GM15510 (cell line): ENCODE data around the gene PDF.
A peak's percentile ranks its signal among the peaks of the same experiment; 100 is the strongest.

Experiments
- POLR2A ChIP-seq: IDR thresholded peaks from 3 replicates; pipeline ENCODE4 v1.6.1; 2011; ENCODE audit warnings: borderline replicate concordance; ENCODE audit not compliant: insufficient read length; ENCODE audit errors: extremely low read depth

Gene PDF

DNA sequence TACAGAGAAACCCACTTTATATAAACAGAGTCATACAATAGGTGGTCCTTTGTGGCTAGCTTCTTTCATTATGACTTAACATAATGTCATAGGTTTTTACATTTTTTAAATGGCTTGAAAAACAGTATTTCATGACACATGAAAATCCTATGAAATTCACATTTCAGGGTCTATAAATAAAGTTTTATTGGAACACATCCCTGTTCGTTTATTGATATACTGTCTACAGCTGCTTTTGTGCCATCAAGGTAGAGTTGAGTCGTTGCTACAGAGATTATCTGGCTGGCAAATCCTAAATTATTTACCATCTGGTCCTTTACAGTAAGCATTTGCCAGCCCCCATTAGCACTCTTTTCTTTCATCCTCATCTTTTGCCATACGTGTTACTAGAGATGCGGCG is 16.9 kb downstream of the PDF start:
- TF ChIP-seq POLR2A: no peak

DNA sequence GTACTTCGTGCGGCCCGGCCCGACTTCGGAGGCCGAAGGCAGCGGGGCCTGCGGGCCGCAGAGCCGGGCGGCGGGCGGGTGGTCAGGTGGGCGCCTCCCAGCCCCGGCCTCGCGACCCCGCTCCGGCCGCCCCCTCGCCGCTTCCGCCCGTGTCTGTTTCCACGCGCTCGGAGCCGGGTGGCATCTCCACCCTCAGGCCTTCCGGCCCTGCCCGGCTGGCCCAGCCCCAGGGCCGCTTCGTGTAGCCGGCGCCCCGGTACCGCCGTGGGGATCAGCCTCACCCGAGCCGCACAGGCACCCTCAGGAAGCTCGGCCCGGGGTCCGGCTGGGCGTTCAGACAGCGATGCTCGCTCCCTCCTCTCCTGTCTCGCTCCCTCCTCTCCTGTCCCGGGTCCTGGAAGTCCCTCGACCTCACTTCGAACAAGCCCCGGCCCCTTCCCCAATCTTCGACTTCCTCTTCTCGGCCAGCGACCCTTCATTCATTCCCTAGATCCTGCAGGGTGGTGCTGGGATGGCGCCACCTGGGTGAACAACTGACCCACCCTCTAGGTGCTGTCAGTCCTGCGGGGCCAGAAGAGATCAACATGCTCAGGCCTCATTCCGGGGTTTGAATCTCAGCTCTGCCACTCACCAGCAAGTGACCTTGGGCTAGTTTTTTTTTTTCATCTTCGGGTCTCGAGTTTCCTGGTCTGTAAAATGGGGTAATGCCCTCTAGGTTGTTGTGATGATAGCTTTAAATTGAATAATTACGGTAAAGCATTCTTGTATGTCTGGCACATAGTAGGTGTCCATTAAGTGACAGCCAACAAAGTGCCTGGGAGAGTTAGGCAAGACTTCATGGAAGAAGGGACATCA is 18.6 kb downstream of the PDF start:
- no peak for TF ChIP-seq POLR2A

DNA sequence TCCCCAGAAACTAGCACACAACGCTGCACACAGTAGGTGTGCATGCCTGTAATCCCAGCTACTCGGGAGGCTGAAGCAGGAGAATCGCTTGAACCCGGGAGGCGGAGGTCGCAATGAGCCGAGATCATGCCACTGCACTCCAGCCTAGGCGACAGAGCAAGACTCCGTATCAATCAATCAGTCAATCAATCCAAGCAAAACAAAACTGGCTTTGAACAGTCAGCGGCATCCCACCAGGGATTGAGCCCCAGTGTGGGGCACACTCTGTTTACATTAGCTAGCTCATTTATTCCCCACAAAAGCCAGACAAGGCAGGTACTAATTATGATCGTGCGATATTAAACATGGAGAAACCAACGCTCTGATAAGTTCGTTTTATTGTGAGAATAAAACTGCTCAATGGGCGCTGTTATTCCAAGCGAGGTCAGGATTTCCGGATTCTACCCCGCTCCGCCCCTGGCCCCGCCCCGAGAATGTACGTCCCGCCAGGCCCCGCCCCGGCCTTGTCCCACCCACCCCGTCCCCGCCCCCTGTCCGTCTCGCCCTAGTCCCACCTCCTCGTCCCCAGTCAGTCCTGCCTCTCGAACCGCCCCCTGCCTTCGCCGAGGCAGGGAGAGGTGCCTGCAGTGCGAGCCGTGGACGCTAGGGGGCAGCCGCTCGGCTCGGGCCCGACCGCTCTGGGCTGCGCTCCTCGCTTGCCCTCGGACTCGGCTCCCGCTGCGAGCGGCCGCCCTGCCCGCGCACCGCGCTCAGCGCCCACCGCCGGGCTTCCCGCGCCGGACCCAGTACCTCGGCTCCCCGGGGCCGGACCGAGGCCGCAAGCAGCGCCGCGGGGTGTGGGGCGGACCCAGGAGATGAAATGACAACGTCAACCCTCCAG is 19.5 kb downstream of the PDF start, which contains the start of gene VPS4A:
Gene VPS4A (plus strand): TSS at position 698 of the 880 bp plus-strand sequence. CDS start 162 bp downstream, at position 860.
- peak; percentile 89 for TF ChIP-seq POLR2A

DNA sequence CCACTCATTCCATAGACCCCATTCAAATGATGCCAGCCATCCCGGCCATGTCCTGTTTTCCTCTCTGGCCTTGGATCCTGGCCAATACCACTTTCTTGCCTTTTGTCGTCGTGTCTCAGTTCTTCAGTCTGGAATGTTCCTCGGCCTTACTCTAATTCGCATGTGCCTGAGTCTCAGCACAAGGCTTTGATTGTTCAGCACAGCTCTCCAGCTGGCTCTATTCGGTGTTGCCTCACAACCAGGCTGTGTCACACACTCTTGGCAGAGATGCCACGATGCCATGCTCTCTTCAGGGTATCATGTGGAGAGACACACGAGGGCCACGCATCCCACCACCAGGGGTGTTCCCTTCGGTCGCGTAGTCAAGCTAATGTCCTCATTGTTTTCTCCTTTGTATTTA is 21.1 kb downstream of the PDF start:
- TF ChIP-seq POLR2A: no peak

DNA sequence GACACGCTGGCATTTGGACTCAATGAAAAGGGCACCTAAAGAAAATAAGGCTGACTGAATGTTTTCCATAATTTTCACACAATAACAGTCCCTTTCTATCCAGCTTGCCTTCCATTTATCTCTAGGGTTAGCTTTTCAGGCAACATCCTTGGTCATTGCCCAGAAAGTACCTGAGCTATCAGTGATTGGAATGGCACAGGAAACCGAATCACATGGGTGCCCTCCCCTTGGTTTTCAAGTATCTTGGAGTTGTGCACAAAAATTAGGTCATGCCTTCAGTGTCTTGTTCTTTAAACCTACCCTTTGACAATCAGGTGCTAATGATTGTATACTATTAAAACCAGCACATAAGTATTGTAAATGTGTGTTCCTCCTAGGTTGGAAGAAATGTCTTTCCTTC is 22.5 kb downstream of the PDF start:
- TF ChIP-seq POLR2A: no peak

DNA sequence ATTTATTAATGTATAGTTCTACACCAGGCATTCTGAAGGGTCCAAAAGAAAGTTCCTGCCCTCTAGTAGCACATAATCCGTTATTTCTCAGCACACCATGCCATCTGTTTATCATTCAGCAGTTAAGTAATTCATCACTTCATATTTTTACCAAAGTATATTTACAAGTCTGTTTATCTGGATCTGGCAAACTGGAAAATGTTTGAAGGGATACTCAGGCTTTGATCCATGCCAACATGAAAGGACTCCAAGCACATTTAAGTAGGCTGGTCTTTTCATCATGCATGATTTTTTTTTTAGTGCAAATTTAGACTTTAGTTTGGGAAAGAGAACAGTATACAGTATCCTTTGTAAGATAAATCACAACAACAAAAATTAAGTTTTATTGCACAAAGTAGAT is 23.3 kb downstream of the PDF start:
- TF ChIP-seq POLR2A: no peak

DNA sequence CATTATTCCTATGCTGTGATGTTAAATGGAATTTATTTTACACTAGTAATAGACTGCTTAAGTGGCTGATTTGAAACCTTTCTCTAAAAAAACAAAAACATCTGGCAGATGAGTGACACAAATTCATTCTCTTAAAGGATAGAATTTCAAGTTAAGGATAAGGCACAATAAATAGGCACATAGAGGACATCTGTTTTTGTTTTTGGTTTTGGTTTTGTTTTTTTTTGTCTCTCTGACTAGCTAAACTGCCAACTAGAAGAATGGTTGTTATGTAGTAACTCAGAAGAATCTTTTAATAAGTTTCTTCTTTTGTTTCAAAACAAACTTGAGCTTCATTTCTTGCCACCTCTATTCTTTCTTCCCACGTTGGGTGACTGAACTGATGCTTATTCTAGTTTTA is 24.4 kb downstream of the PDF start:
- no peak for TF ChIP-seq POLR2A

DNA sequence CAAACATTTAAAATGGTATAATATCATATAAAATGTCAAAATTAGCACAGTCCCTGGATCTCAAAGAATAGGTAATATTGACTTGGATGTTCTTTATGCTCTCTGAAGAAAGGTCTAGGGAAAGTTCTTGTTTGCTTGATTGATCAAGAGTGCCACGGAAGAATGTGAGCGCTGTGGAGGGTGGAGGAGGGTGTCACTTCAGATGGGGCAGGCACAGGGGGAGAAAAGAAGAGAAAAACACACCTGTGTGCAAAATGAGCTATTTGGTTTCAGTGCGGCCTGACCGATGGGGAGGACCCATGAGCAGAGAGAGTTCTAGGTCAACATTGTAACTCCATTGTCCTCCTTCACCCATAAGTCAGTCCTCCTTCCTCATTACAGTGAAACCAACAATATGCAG is 28.1 kb downstream of the PDF start:
- no peak for TF ChIP-seq POLR2A

DNA sequence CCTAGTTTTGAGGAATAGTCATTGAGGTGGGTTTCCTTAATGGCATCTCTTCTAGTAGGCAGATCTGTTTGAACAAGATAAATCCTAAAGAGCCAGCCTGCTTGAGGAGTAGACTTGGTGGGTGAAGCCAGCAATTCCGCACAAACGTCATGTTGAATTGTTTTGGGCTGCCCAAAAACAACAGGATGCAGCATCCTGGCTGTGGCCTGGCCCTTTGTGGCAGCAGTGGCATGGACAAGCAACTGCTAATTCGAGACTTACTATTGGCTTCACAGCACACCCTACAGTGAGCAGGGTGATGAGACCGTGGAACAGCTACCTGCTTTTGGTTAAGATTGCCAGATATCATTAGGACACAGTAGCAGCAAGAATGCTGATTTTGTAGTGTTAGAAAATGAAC is 28.5 kb downstream of the PDF start:
- TF ChIP-seq POLR2A: no peak

DNA sequence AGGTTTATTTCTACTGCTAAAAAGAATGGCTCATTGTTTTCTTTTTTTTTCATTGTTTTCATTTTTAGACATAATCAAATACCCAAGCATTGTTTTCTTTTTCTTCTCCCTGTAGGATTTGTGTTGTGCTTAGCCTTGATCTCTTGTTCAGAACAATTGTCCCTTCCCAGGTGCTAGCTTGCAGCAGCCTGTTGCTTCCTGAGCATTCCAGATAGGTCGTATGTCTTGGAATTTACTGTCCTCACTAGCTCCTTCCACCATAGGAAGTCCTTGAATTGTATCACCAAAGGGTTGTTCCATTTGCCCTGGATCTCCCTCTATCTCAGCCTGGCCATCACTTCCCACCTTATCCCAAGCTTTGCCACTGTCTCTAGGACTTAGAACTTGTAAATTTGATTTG is 29.2 kb downstream of the PDF start:
- no peak for TF ChIP-seq POLR2A

DNA sequence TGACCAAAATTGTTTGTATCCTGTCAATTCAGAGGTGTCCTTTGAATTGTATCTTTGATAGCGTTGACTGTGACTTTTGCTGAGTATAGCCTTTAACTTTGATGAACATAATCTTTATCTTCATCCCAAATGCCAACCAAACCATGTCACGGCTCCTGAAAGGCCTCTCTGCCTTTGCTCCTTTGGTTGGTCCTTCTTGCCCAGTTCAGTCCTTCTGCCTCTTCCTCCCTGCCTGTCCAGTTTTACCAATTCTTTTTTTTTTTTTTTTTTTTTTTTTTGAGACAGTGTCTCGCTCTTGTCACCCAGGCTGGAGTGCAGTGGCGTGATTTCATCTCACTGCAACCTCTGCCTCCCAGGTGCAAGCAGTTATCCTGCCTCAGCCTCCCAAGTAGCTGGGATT is 32.1 kb downstream of the PDF start:
- no peak for TF ChIP-seq POLR2A

DNA sequence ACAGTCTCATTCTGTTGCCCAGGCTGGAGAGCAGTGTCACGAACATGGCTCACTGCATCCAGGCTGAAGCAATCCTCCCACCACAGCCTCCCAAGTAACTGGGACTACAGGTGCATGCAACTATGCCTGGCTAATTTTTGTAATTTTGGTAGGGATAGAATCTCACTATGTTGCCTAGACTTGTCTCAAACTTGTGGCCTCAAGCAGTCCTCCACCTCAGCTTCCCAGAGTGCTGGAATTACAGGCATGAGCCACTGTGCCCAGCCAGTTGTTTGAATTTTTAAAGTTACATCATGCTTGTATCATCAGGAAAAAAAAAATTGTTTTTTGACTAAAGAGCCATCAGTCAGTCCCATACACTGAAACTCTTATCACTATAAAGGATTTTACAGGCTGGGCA is 36.3 kb downstream of the PDF start:
- TF ChIP-seq POLR2A: no peak

DNA sequence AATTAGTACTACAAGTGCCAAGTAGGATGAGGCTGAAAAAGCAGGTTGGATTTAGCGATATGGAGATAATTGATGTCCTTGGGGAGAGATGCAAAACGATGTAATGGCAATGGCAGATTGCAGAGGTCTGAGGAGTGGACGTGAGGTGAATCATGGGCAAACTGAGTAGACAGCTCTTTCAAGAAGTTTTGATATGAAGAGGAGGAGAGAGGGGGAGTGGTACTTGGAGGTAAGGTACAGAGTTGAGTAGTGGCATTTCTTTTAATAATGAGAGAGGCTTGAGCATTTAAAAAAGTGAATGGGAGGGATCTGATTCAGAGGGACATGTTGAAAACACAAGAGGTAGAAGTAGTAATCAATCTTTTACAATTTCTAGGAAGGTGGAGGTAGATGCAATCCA is 37.0 kb downstream of the PDF start:
- no peak for TF ChIP-seq POLR2A

DNA sequence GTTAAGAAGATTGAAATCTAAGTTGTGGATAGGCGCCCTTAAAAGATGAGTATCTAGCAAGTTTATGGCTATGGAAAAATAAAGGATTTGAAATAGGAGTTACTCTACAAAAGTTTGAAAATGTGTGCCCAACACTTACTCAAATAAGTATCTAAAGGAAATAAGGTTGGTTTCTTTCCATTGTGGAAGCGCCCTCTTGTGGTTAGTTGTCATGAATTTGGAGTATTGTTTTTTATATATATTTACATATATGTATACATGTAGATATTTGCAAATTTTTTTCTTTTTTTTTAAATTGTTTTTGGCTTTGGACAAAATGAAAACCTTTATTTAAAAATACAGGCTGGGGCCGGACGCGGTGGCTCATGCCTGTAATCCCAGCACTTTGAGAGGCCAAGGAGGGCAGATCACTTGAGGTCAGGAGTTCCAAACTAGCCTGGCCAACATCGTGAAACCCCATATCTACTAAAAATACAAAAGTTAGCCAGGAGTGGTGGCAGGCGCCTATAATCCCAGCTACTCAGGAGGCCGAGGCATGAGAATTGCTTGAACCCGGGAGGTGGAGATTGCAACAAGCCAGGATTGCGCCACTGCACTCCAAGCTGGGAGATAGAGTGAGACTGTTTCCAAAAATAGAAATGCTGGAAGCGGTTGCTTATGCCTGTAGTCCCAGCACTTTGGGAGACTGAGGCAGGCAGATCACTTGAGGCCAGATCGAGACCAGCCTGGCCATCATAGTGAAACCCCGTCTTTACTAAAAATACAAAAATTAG is 43.3 kb downstream of the PDF start:
- no peak for TF ChIP-seq POLR2A

DNA sequence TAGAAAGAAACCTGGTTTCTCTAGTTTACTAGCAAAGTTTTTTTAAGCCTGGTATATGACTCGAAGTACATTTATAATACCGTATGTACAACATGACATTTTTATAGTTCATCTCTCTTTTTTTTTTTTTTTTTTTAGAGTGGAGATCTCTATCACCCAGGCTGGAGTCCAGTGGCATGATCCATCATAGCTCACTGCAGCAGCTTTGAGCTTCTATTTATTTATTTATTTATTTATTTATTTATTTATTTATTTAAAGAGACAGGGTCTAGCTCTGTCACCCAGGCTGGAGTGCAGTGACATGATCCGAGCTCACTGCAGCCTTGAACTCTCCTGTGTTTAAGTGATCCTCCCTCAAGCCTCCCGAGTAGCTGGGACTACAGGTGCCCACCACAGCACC is 45.1 kb downstream of the PDF start:
- no peak for TF ChIP-seq POLR2A
